OCI-LY3 (cell line): ENCODE data around the gene ESRRB.

ENCODE experiments used
- CTCF ChIP-seq: fragments of 200-600, 300-600 bp; sonication (generic); IDR thresholded peaks from 2 replicates; pipeline ENCODE4 v1.5.1; 2014; ENCODE audit warnings: antibody characterized with exemption, low read length, low read depth
- EZH2phosphoT487 ChIP-seq: fragments of 200-600 bp; shearing (Covaris generic); IDR thresholded peaks from 2 replicates; pipeline ENCODE4 v1.6.1; 2018; ENCODE audit warnings: antibody characterized with exemption, mixed run types, low read depth

GRCh38 chr14:76434220-76434619, 58.3 kb downstream of the ESRRB start:
- no peak for TF ChIP-seq CTCF
- TF ChIP-seq EZH2phosphoT487 = no peak
